NCI-H1436 (cell line): ENCODE data around the gene MSMP.

Source experiments
- DNase-seq: peaks from one replicate; lab custom pipeline; 2025; lab: John Stamatoyannopoulos, UW

Gene MSMP

GRCh38 chr9:35719546-35719945, 34.5 kb downstream of the MSMP start:
- DNase-seq: no peak

- DNase-seq: no peak
Measured at GRCh38 chr9:35718721-35719511, 35.2 kb downstream of the MSMP start.

GRCh38 chr9:35717132-35717870, 36.8 kb downstream of the MSMP start:
- no peak for DNase-seq

GRCh38 chr9:35716230-35716629, 37.8 kb downstream of the MSMP start:
- no peak for DNase-seq

- DNase-seq: no peak
Measured at GRCh38 chr9:35714579-35715252, 39.4 kb downstream of the MSMP start.

GRCh38 chr9:35714123-35714522, 40.0 kb downstream of the MSMP start:
- no peak for DNase-seq

- DNase-seq: no peak
Measured at GRCh38 chr9:35713578-35713977, 40.5 kb downstream of the MSMP start.

GRCh38 chr9:35712762-35713400, 41.2 kb downstream of the MSMP start:
- no peak for DNase-seq

- no peak for DNase-seq
Measured at GRCh38 chr9:35711501-35712428, 42.3 kb downstream of the MSMP start.

GRCh38 chr9:35710818-35711500, 43.1 kb downstream of the MSMP start:
- DNase-seq: no peak

- no peak for DNase-seq
Measured at GRCh38 chr9:35708146-35708545, 45.9 kb downstream of the MSMP start.

- DNase-seq: no peak
Measured at GRCh38 chr9:35706951-35707350, 47.1 kb downstream of the MSMP start.

GRCh38 chr9:35705836-35706430, 48.1 kb downstream of the MSMP start:
- DNase-seq: no peak

- no peak for DNase-seq
Measured at GRCh38 chr9:35705372-35705771, 48.7 kb downstream of the MSMP start.

GRCh38 chr9:35703906-35704672, 50.0 kb downstream of the MSMP start:
- no peak for DNase-seq
